Upper lobe of right lung (tissue), 1 donor: ENCODE data around the gene GDF7. TPM values are rescaled to one million over a fixed set of nuclear protein-coding genes. Genes with fewer than 3 reads are reported as not detected.

Source experiments
- ATAC-seq: fragments of 200-7000 bp; cut with Tn5 transposase; one replicate; pipeline ENCODE4 v1.9.1; 2020; ENCODE audit warnings: mild to moderate bottlenecking, moderate library complexity
- DNase-seq: peaks from one replicate; pipeline ENCODE4 v3.0.0-alpha.2; 2020
- H3K27ac ChIP-seq: fragments of 200-600 bp; one replicate; pipeline ENCODE4 v1.8.0; 2022
- H3K27me3 ChIP-seq: fragments of 200-600 bp; one replicate; pipeline ENCODE4 v1.8.0; 2022; ENCODE audit warnings: mild to moderate bottlenecking
- H3K36me3 ChIP-seq: fragments of 200-600 bp; one replicate; pipeline ENCODE4 v1.8.0; 2022
- H3K4me1 ChIP-seq: fragments of 200-600 bp; one replicate; pipeline ENCODE4 v1.8.0; 2022
- H3K4me3 ChIP-seq: fragments of 200-600 bp; one replicate; pipeline ENCODE4 v1.8.0; 2022; ENCODE audit warnings: mild to moderate bottlenecking
- H3K9me3 ChIP-seq: fragments of 200-600 bp; one replicate; pipeline ENCODE4 v1.8.0; 2022
- CTCF ChIP-seq: fragments of 200-600 bp; IDR thresholded peaks from one replicate; pipeline ENCODE4 v1.8.0; 2022; ENCODE audit warnings: antibody characterized with exemption
- intact Hi-C: fragments of 100-400 bp; cut with DNase I; formaldehyde crosslinking; loops from one replicate; pipeline ENCODE4 v1.11.0; 2022
- total RNA-seq: library from RNA; stranded (reverse); fragmentation: NEBNext Ultra II Directional; extraction: Animal tissue kit (Norgen Biotek cat#: 25700); gene quantifications from one replicate; pipeline ENCODE4 v1.2.1, GENCODE V29; 2021
- donor health status: DM: no; HTN: yes; CAD: no; lungs with severe emphysema.

GDF7 gene
- total RNA-seq, 1 donor from 2014 or later = 0.72 TPM

- H3K36me3 ChIP-seq = no peaks in the 10 kb centered on the region
- no peak overlapping the region for H3K27ac ChIP-seq
- H3K9me3 ChIP-seq = no peaks in the 10 kb centered on the region
- peaks cover 5% of the 10 kb centered on the region for H3K4me1 ChIP-seq
- ATAC-seq (no peak), DNase-seq (no peak)
- peaks cover 29% of the 10 kb centered on the region for H3K27me3 ChIP-seq
- TF ChIP-seq CTCF = no peak
- intact Hi-C loops = no loop called here
- no peak overlapping the region for H3K4me3 ChIP-seq
These were observed 9.6 kb downstream of the GDF7 start for GRCh38 chr2:20676353-20677215.

GRCh38 chr2:20677301-20678085, 10.5 kb downstream of the GDF7 start:
- DNase-seq (no peak), ATAC-seq (no peak)
- Histone ChIP-seq H3K36me3 (no peaks in the 10 kb centered on the region), H3K4me3 (no peak overlapping the region), H3K27ac (no peak overlapping the region), H3K27me3 (peaks cover 20% of the 10 kb centered on the region), H3K9me3 (no peaks in the 10 kb centered on the region), H3K4me1 (peaks cover 5% of the 10 kb centered on the region)
- intact Hi-C loops = no loop called here
- TF ChIP-seq CTCF = no peak

- Histone ChIP-seq H3K27me3 (peaks cover 14% of the 10 kb centered on the region), H3K4me1 (peaks cover 5% of the 10 kb centered on the region), H3K36me3 (no peaks in the 10 kb centered on the region), H3K9me3 (no peaks in the 10 kb centered on the region), H3K27ac (no peak overlapping the region), H3K4me3 (no peak overlapping the region)
- no peak for DNase-seq
- intact Hi-C loops = no loop called here
- TF ChIP-seq CTCF = no peak
- ATAC-seq = no peak
These were observed 11.1 kb downstream of the GDF7 start for GRCh38 chr2:20678086-20678395.

- peaks cover 5% of the 10 kb centered on the region for H3K4me1 ChIP-seq
- peaks cover 8% of the 10 kb centered on the region for H3K27me3 ChIP-seq
- intact Hi-C loops = no loop called here
- TF ChIP-seq CTCF = no peak
- H3K27ac ChIP-seq = no peak overlapping the region
- H3K4me3 ChIP-seq = no peak overlapping the region
- ATAC-seq = no peak
- no peak for DNase-seq
- H3K36me3 ChIP-seq = no peaks in the 10 kb centered on the region
- H3K9me3 ChIP-seq = no peaks in the 10 kb centered on the region
These were observed 11.8 kb downstream of the GDF7 start for GRCh38 chr2:20678780-20679179.

GRCh38 chr2:20680744-20681375, 13.9 kb downstream of the GDF7 start:
- ATAC-seq = no peak
- H3K9me3 ChIP-seq = no peaks in the 10 kb centered on the region
- intact Hi-C loops = no loop called here
- H3K27ac ChIP-seq = no peak overlapping the region
- no peak for TF ChIP-seq CTCF
- peaks cover 14% of the 10 kb centered on the region for H3K36me3 ChIP-seq
- H3K4me3 ChIP-seq = no peak overlapping the region
- no peaks in the 10 kb centered on the region for H3K4me1 ChIP-seq
- no peak for DNase-seq
- H3K27me3 ChIP-seq = no peaks in the 10 kb centered on the region
